GM23338 (cell line): ENCODE data around the gene MAST3. TPM values are rescaled to one million over a fixed set of nuclear protein-coding genes. Genes with fewer than 3 reads are reported as not detected.

Experiments used
- ATAC-seq: fragments of 200-7000 bp; cut with Tn5 transposase; 3 replicates; pipeline ENCODE4 v1.9.1; 2020
- DNase-seq: peaks from one replicate; pipeline ENCODE4 v3.0.0-alpha.2; 2015; ENCODE audit warnings: low spot score
- H2AFZ ChIP-seq: fragments of 200-600 bp; sonication (generic); 2 replicates; pipeline ENCODE4 v1.8.0; 2016; ENCODE audit warnings: antibody characterized with exemption, mild to moderate bottlenecking, moderate library complexity
- H3F3A ChIP-seq: fragments of 200-600 bp; sonication (generic); replicated peaks from 2 replicates; pipeline ENCODE4 v1.8.0; 2017; ENCODE audit warnings: antibody characterized with exemption, mixed run types, low read depth
- H3K27ac ChIP-seq: fragments of 200-600 bp; sonication (generic); 2 replicates; pipeline ENCODE4 v1.6.1; 2016; ENCODE audit warnings: low read depth
- H3K27me3 ChIP-seq: fragments of 200-600 bp; sonication (generic); 2 replicates; pipeline ENCODE4 v1.8.0; 2016; ENCODE audit warnings: mild to moderate bottlenecking, mixed run types, moderate library complexity; ENCODE audit not compliant: insufficient read depth
- H3K36me3 ChIP-seq: fragments of 200-600 bp; sonication (generic); 2 replicates; pipeline ENCODE4 v1.8.0; 2016; ENCODE audit warnings: mild to moderate bottlenecking; ENCODE audit not compliant: insufficient read depth
- H3K4me1 ChIP-seq: fragments of 200-600 bp; sonication (generic); 2 replicates; pipeline ENCODE4 v1.8.0; 2016; ENCODE audit warnings: mild to moderate bottlenecking, moderate library complexity; ENCODE audit not compliant: insufficient read depth
- H3K4me2 ChIP-seq: fragments of 200-600 bp; sonication (generic); 2 replicates; pipeline ENCODE4 v1.7.1; 2017; ENCODE audit warnings: mixed run types
- H3K4me3 ChIP-seq: fragments of 200-600 bp; sonication (generic); 2 replicates; pipeline ENCODE4 v1.6.1; 2016; ENCODE audit warnings: mixed run types
- H3K79me2 ChIP-seq: fragments of 200-600 bp; sonication (generic); replicated peaks from 2 replicates; pipeline ENCODE4 v1.8.0; 2017; ENCODE audit warnings: mild to moderate bottlenecking; ENCODE audit not compliant: insufficient read depth
- H3K9me2 ChIP-seq: fragments of 200-600 bp; sonication (generic); 2 replicates; pipeline ENCODE4 v1.8.0; 2017; ENCODE audit not compliant: insufficient read depth
- H4K20me1 ChIP-seq: fragments of 200-600 bp; sonication (generic); replicated peaks from 2 replicates; pipeline ENCODE4 v1.8.0; 2017; ENCODE audit warnings: mild to moderate bottlenecking; ENCODE audit not compliant: insufficient read depth
- H3K27ac Mint-ChIP-seq: 2 replicates; pipeline ENCODE4 v1.8.0; 2020; ENCODE audit warnings: inconsistent platforms, mild to moderate bottlenecking, moderate library complexity, mixed read lengths
- H3K27me3 Mint-ChIP-seq: 3 replicates; pipeline ENCODE4 v1.8.0; 2022; ENCODE audit warnings: low read depth, mild to moderate bottlenecking, moderate library complexity, mixed read lengths, inconsistent platforms; ENCODE audit not compliant: insufficient read depth, poor library complexity
- H3K36me3 Mint-ChIP-seq: 3 replicates; pipeline ENCODE4 v1.8.0; 2021; ENCODE audit warnings: low read depth, mild to moderate bottlenecking, inconsistent platforms, moderate library complexity, mixed read lengths
- H3K4me1 Mint-ChIP-seq: 3 replicates; pipeline ENCODE4 v1.8.0; 2020; ENCODE audit warnings: mild to moderate bottlenecking, inconsistent platforms, mixed read lengths
- H3K4me3 Mint-ChIP-seq: 3 replicates; pipeline ENCODE4 v1.8.0; 2021; ENCODE audit warnings: moderate library complexity, mild to moderate bottlenecking, inconsistent platforms, mixed read lengths
- H3K9me3 Mint-ChIP-seq: 3 replicates; pipeline ENCODE4 v1.8.0; 2020; ENCODE audit warnings: moderate library complexity, mild to moderate bottlenecking, inconsistent platforms, mixed read lengths
- CREB1 ChIP-seq: fragments of 250-450 bp; sonication (Bioruptor Pico); IDR thresholded peaks from 2 replicates; pipeline ENCODE4 v1.5.0; 2020; ENCODE audit warnings: low read depth, mild to moderate bottlenecking, moderate library complexity
- ETS1 ChIP-seq: IDR thresholded peaks from 2 replicates; pipeline ENCODE4 v1.6.1; 2016; ENCODE audit warnings: antibody characterized with exemption
- EZH2 ChIP-seq: fragments of 200-600 bp; sonication (generic); IDR thresholded peaks from one replicate; pipeline ENCODE4 v1.8.0; 2017; ENCODE audit warnings: antibody characterized with exemption, mild to moderate bottlenecking, low read depth; ENCODE audit not compliant: unreplicated experiment
- EZH2phosphoT487 ChIP-seq: fragments of 200-600 bp; sonication (generic); IDR thresholded peaks from one replicate; pipeline ENCODE4 v1.8.1; 2018; ENCODE audit warnings: antibody characterized with exemption; ENCODE audit not compliant: unreplicated experiment
- JUNB ChIP-seq: IDR thresholded peaks from one replicate; pipeline ENCODE4 v1.6.1; 2016; ENCODE audit warnings: antibody characterized with exemption; ENCODE audit not compliant: unreplicated experiment
- NANOG ChIP-seq: IDR thresholded peaks from 2 replicates; pipeline ENCODE4 v1.6.1; 2016; ENCODE audit warnings: antibody characterized with exemption, borderline replicate concordance
- POLR2AphosphoS5 ChIP-seq: IDR thresholded peaks from 2 replicates; pipeline ENCODE4 v1.6.1; 2016; ENCODE audit warnings: antibody characterized with exemption, low read depth
- STAT1 ChIP-seq: IDR thresholded peaks from one replicate; pipeline ENCODE4 v1.6.1; 2016; ENCODE audit warnings: antibody characterized with exemption; ENCODE audit not compliant: unreplicated experiment
- ZNF114 ChIP-seq: fragments of 250-450 bp; sonication (Bioruptor Pico); IDR thresholded peaks from 2 replicates; pipeline ENCODE4 v1.5.0; 2020; ENCODE audit warnings: mild to moderate bottlenecking, moderate library complexity
- ZNF331 ChIP-seq: fragments of 250-450 bp; sonication (Bioruptor Pico); IDR thresholded peaks from 2 replicates; pipeline ENCODE4 v1.5.0; 2020; ENCODE audit warnings: low read depth, mild to moderate bottlenecking, moderate library complexity
- polyA plus RNA-seq: library from polyadenylated mRNA; unstranded; fragments of >200 nt; fragmentation: Nextera tagmentation; extraction: Ambion mirVana; gene quantifications from 2 replicates; pipeline ENCODE4 v1.2.1, GENCODE V29; 2016
- total RNA-seq: library from RNA; depleted of rRNA; stranded (reverse); fragments of >200 nt; shearing (Covaris generic); gene quantifications from 2 replicates; pipeline ENCODE4 v1.2.3, GENCODE V29; 2014
- TF ChIP-seq, protein P1 (sequence below): IDR thresholded peaks from one replicate; pipeline ENCODE4 v1.6.1; 2018; ENCODE audit warnings: antibody characterized with exemption; ENCODE audit not compliant: unreplicated experiment
- TF ChIP-seq, protein P2 (sequence below): fragments of 250-450 bp; sonication (Bioruptor Pico); IDR thresholded peaks from 2 replicates; pipeline ENCODE4 v1.5.0; 2020; ENCODE audit warnings: mild to moderate bottlenecking, moderate library complexity

The MAST3 gene
- total and polyA plus RNA-seq, 2 experiments from 2014 or later, result 5.6 to 8.8 TPM

GRCh38 chr19:18172331-18173053 lies 74.9 kb downstream of the MAST3 start (continued):
- TF ChIP-seq ETS1, result no peak

DNA sequence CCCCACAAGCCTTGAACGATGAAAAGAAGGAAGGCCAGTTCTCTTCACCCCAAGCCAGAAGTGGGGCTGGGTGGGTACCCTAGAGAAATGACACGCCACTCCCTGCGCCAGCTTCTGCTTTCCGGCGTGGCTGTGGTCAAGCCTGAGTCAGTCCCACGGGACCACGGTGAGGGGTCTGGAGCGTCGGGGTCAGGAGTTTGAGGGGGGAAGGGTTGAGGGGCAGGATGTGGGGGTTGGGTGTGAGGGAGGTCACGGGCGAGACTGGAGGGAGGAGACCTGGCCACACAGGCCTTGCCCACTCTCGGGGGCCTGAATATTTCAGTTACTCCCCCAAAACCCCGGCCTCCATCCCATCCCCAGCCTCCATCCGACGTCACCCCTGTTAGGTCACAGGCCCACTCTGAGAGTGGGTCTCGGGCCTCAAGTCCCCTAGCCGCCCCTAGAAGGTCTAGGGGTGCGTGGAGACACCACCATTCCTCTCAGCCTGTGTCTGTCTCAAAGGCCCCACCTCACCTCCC lies 75.5 kb downstream of the MAST3 start:
- Mint-ChIP-seq H3K36me3 (peaks cover 21% of the 10 kb centered on the region), H3K27ac (no peak overlapping the region), H3K4me1 (peaks cover 6% of the 10 kb centered on the region), H3K4me3 (peak overlapping the region; percentile 78; the same call in 2 of the 3 replicates), H3K9me3 (no peaks in the 10 kb centered on the region), H3K27me3 (peaks cover 22% of the 10 kb centered on the region)
- H3K4me2 ChIP-seq, result peak overlapping the region; percentile 92
- peak overlapping the region; percentile 79 for H3K4me3 ChIP-seq
- no peaks in the 10 kb centered on the region for H3K9me2 ChIP-seq
- H3K36me3 ChIP-seq, result no peaks in the 10 kb centered on the region; the same call in 1 of the 2 replicates
- H3K4me1 ChIP-seq, result peaks cover 4% of the 10 kb centered on the region
- H4K20me1 ChIP-seq, result no peaks in the 10 kb centered on the region
- no peaks in the 10 kb centered on the region for H3K79me2 ChIP-seq
- H3K27me3 ChIP-seq, result peaks cover 12% of the 10 kb centered on the region
- H3K27ac ChIP-seq, result no peak overlapping the region
- peaks cover 5% of the 10 kb centered on the region for H3F3A ChIP-seq
- peak overlapping the region; percentile 99 for H2AFZ ChIP-seq
- DNase-seq (no peak), ATAC-seq (peak; percentile 3; the same call in 2 of the 3 replicates)
- no peak for TF ChIP-seq JUNB
- TF ChIP-seq POLR2AphosphoS5, result no peak
- no peak for TF ChIP-seq EZH2
- TF ChIP-seq ZNF114, result no peak
- no peak for TF ChIP-seq STAT1
- TF ChIP-seq ZNF331 (CRISPR knock-in tag), result no peak
- no peak for TF ChIP-seq NANOG
- TF ChIP-seq, protein P1, sequence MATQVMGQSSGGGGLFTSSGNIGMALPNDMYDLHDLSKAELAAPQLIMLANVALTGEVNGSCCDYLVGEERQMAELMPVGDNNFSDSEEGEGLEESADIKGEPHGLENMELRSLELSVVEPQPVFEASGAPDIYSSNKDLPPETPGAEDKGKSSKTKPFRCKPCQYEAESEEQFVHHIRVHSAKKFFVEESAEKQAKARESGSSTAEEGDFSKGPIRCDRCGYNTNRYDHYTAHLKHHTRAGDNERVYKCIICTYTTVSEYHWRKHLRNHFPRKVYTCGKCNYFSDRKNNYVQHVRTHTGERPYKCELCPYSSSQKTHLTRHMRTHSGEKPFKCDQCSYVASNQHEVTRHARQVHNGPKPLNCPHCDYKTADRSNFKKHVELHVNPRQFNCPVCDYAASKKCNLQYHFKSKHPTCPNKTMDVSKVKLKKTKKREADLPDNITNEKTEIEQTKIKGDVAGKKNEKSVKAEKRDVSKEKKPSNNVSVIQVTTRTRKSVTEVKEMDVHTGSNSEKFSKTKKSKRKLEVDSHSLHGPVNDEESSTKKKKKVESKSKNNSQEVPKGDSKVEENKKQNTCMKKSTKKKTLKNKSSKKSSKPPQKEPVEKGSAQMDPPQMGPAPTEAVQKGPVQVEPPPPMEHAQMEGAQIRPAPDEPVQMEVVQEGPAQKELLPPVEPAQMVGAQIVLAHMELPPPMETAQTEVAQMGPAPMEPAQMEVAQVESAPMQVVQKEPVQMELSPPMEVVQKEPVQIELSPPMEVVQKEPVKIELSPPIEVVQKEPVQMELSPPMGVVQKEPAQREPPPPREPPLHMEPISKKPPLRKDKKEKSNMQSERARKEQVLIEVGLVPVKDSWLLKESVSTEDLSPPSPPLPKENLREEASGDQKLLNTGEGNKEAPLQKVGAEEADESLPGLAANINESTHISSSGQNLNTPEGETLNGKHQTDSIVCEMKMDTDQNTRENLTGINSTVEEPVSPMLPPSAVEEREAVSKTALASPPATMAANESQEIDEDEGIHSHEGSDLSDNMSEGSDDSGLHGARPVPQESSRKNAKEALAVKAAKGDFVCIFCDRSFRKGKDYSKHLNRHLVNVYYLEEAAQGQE, result no peak
- TF ChIP-seq, protein P2, sequence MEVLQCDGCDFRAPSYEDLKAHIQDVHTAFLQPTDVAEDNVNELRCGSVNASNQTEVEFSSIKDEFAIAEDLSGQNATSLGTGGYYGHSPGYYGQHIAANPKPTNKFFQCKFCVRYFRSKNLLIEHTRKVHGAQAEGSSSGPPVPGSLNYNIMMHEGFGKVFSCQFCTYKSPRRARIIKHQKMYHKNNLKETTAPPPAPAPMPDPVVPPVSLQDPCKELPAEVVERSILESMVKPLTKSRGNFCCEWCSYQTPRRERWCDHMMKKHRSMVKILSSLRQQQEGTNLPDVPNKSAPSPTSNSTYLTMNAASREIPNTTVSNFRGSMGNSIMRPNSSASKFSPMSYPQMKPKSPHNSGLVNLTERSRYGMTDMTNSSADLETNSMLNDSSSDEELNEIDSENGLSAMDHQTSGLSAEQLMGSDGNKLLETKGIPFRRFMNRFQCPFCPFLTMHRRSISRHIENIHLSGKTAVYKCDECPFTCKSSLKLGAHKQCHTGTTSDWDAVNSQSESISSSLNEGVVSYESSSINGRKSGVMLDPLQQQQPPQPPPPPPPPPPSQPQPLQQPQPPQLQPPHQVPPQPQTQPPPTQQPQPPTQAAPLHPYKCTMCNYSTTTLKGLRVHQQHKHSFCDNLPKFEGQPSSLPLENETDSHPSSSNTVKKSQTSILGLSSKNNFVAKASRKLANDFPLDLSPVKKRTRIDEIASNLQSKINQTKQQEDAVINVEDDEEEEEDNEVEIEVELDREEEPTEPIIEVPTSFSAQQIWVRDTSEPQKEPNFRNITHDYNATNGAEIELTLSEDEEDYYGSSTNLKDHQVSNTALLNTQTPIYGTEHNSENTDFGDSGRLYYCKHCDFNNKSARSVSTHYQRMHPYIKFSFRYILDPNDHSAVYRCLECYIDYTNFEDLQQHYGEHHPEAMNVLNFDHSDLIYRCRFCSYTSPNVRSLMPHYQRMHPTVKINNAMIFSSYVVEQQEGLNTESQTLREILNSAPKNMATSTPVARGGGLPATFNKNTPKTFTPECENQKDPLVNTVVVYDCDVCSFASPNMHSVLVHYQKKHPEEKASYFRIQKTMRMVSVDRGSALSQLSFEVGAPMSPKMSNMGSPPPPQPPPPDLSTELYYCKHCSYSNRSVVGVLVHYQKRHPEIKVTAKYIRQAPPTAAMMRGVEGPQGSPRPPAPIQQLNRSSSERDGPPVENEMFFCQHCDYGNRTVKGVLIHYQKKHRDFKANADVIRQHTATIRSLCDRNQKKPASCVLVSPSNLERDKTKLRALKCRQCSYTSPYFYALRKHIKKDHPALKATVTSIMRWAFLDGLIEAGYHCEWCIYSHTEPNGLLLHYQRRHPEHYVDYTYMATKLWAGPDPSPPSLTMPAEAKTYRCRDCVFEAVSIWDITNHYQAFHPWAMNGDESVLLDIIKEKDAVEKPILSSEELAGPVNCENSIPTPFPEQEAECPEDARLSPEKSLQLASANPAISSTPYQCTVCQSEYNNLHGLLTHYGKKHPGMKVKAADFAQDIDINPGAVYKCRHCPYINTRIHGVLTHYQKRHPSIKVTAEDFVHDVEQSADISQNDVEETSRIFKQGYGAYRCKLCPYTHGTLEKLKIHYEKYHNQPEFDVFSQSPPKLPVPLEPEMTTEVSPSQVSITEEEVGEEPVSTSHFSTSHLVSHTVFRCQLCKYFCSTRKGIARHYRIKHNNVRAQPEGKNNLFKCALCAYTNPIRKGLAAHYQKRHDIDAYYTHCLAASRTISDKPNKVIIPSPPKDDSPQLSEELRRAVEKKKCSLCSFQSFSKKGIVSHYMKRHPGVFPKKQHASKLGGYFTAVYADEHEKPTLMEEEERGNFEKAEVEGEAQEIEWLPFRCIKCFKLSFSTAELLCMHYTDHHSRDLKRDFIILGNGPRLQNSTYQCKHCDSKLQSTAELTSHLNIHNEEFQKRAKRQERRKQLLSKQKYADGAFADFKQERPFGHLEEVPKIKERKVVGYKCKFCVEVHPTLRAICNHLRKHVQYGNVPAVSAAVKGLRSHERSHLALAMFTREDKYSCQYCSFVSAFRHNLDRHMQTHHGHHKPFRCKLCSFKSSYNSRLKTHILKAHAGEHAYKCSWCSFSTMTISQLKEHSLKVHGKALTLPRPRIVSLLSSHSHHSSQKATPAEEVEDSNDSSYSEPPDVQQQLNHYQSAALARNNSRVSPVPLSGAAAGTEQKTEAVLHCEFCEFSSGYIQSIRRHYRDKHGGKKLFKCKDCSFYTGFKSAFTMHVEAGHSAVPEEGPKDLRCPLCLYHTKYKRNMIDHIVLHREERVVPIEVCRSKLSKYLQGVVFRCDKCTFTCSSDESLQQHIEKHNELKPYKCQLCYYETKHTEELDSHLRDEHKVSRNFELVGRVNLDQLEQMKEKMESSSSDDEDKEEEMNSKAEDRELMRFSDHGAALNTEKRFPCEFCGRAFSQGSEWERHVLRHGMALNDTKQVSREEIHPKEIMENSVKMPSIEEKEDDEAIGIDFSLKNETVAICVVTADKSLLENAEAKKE, result no peak
- TF ChIP-seq ETS1, result no peak
- no peak for TF ChIP-seq EZH2phosphoT487
- no peak for TF ChIP-seq CREB1
